Fibroblast of lung (primary cell): ENCODE data around the gene GP1BB.

ENCODE experiments used
- CTCF ChIP-seq, 2 donors: IDR thresholded peaks in 1 of 2; conservative IDR thresholded peaks in 1 of 2; 1 replicate in 1 of 2; 2 replicates in 1 of 2; pipeline ENCODE4 v1.5.1; 2011 to 2012; ENCODE audit warnings: low read length in 2 of 2, control low read depth in 1 of 2, inconsistent platforms in 1 of 2, low read depth in 1 of 2, mild to moderate bottlenecking in 1 of 2
- EZH2 ChIP-seq: IDR thresholded peaks from 2 replicates; pipeline ENCODE4 v1.5.1; 2012; ENCODE audit warnings: low read length, control low read depth, mild to moderate bottlenecking; ENCODE audit errors: missing control alignments

GRCh38 chr22:19747551-19747950 is 24.2 kb downstream of the GP1BB start:
- no peak for TF ChIP-seq CTCF (conservative IDR thresholded peaks at IDR 0.05 in 1 of 2, IDR thresholded peaks at IDR 0.05 in 1 of 2; ENCODE audit: low read depth in 1 of 2, low read length in 2 of 2)
- TF ChIP-seq EZH2, result no peak
